ENCODE measurements around the gene SLC35G6. TPM values are rescaled to one million over a fixed set of nuclear protein-coding genes. Genes with fewer than 3 reads are reported as not detected.

SLC35G6 gene
- polyA plus RNA-seq, 1 donor (not counting 4 experiments of a cell fraction or from before 2014, with no cell fraction given) = not detected

DNA sequence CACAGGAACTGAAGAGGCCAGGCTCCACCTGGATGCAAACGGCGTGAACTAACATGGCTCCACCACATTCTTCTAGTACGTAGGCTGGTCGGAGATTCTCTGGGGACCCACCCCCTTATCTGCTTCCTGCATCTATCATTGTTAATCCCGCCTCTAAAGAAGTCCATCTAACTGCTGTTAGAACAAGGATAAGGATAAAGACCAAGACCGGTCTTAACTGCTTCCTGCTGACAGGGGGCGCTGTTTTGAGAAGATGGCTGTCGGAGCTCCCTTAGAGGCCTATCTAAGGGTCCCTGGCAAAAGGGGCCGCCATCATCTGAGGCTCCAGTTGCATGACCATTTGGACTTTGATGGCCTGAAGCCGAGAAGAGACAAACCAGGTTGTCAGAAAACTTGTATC, 41.8 kb downstream of the SLC35G6 start:
- H3K4me3 ChIP-seq (ENCODE audit: control insufficient read depth in 2 of 3, extremely low read depth in 1 of 3, insufficient read depth in 2 of 3, low read depth in 1 of 3, low read length in 3 of 3) = no peak overlapping the region
- H3K9me3 ChIP-seq (ENCODE audit: control insufficient read depth, low read depth, low read length) = no peaks in the 10 kb centered on the region
- H3K27me3 ChIP-seq (ENCODE audit: control insufficient read depth, extremely low read depth, insufficient read depth, low read length) = no peaks in the 10 kb centered on the region
- H3K4me1 ChIP-seq (ENCODE audit: control insufficient read depth, extremely low read depth, insufficient read depth, low read length) = peaks cover 4% of the 10 kb centered on the region
- TF ChIP-seq EZH2 (IDR thresholded peaks at IDR 0.05; ENCODE audit: low read length) = no peak
- TF ChIP-seq, protein P1, sequence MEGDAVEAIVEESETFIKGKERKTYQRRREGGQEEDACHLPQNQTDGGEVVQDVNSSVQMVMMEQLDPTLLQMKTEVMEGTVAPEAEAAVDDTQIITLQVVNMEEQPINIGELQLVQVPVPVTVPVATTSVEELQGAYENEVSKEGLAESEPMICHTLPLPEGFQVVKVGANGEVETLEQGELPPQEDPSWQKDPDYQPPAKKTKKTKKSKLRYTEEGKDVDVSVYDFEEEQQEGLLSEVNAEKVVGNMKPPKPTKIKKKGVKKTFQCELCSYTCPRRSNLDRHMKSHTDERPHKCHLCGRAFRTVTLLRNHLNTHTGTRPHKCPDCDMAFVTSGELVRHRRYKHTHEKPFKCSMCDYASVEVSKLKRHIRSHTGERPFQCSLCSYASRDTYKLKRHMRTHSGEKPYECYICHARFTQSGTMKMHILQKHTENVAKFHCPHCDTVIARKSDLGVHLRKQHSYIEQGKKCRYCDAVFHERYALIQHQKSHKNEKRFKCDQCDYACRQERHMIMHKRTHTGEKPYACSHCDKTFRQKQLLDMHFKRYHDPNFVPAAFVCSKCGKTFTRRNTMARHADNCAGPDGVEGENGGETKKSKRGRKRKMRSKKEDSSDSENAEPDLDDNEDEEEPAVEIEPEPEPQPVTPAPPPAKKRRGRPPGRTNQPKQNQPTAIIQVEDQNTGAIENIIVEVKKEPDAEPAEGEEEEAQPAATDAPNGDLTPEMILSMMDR (optimal IDR thresholded peaks at IDR 0.05 in 1 of 3, IDR thresholded peaks at IDR 0.05 in 1 of 3, conservative IDR thresholded peaks at IDR 0.05 in 1 of 3; ENCODE audit: extremely low read depth in 1 of 3, insufficient read depth in 2 of 3, low read length in 3 of 3) = peak; percentile 27 to 48 (median 38)
- no peak overlapping the region for H3K9ac ChIP-seq (ENCODE audit: control insufficient read depth, extremely low read depth, insufficient read depth, low read length)
- dilution Hi-C loops (cut with MboI; ENCODE audit: extremely low pct_ligation_motif_present, low sequenced_read_pairs) = no loop called here
- H2AFZ ChIP-seq (ENCODE audit: control insufficient read depth, low read length) = no peak overlapping the region
- no peak for DNase-seq (ENCODE audit: low read depth, low spot score)
- H4K20me1 ChIP-seq (ENCODE audit: control insufficient read depth, extremely low read depth, insufficient read depth, low read length) = no peaks in the 10 kb centered on the region
- no peak overlapping the region for H3K27ac ChIP-seq (ENCODE audit: control insufficient read depth, insufficient read depth, low read length)
- H3K9me1 ChIP-seq (ENCODE audit: control insufficient read depth, extremely low read depth, insufficient read depth, low read length) = no peaks in the 10 kb centered on the region
- no peaks in the 10 kb centered on the region for H3K79me2 ChIP-seq (ENCODE audit: control insufficient read depth, insufficient read depth, low read length)
- no peaks in the 10 kb centered on the region for H3K36me3 ChIP-seq (ENCODE audit: control insufficient read depth in 2 of 2, extremely low read depth in 1 of 2, insufficient read depth in 2 of 2, low read length in 2 of 2)
- no peak for FAIRE-seq
- no peak overlapping the region for H3K4me2 ChIP-seq (ENCODE audit: control insufficient read depth, extremely low read depth, insufficient read depth, low read depth, low read length)

DNA sequence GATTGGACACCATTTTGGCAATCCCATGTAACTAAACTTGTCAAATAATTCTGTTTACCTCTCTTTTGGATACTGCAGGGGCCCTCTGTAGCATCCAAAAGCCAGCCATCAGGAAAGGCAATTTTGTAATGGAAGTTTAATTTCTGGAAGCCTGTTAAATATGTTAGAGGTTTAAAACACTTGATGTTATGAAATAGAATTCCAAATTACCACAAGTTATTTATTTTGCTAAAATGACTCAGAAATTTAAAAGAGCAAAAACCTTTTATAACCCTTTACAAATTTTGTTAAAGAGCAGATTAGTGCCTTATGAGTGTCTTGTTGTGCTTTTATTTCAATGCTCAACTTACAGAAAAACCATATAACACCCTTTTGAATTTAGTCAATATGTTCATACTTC, 47.6 kb downstream of the SLC35G6 start:
- DNase-seq (ENCODE audit: low read depth, low spot score) = no peak
- Histone ChIP-seq H3K4me3 (ENCODE audit: control insufficient read depth in 2 of 3, extremely low read depth in 1 of 3, insufficient read depth in 2 of 3, low read depth in 1 of 3, low read length in 3 of 3) (no peak overlapping the region), H3K36me3 (ENCODE audit: control insufficient read depth in 2 of 2, extremely low read depth in 1 of 2, insufficient read depth in 2 of 2, low read length in 2 of 2) (no peaks in the 10 kb centered on the region), H3K9ac (ENCODE audit: control insufficient read depth, extremely low read depth, insufficient read depth, low read length) (no peak overlapping the region), H4K20me1 (ENCODE audit: control insufficient read depth, extremely low read depth, insufficient read depth, low read length) (no peaks in the 10 kb centered on the region), H2AFZ (ENCODE audit: control insufficient read depth, low read length) (no peak overlapping the region), H3K9me3 (ENCODE audit: control insufficient read depth, low read depth, low read length) (peaks cover 3% of the 10 kb centered on the region), H3K9me1 (ENCODE audit: control insufficient read depth, extremely low read depth, insufficient read depth, low read length) (no peaks in the 10 kb centered on the region), H3K79me2 (ENCODE audit: control insufficient read depth, insufficient read depth, low read length) (no peaks in the 10 kb centered on the region), H3K4me2 (ENCODE audit: control insufficient read depth, extremely low read depth, insufficient read depth, low read depth, low read length) (no peak overlapping the region), H3K27me3 (ENCODE audit: control insufficient read depth, extremely low read depth, insufficient read depth, low read length) (no peaks in the 10 kb centered on the region), H3K4me1 (ENCODE audit: control insufficient read depth, extremely low read depth, insufficient read depth, low read length) (no peaks in the 10 kb centered on the region), H3K27ac (ENCODE audit: control insufficient read depth, insufficient read depth, low read length) (no peak overlapping the region)
- no peak for FAIRE-seq
- dilution Hi-C loops (cut with MboI; ENCODE audit: extremely low pct_ligation_motif_present, low sequenced_read_pairs) = no loop called here
- no peak for TF ChIP-seq EZH2 (IDR thresholded peaks at IDR 0.05; ENCODE audit: low read length)
- TF ChIP-seq, protein P1 (optimal IDR thresholded peaks at IDR 0.05 in 1 of 3, IDR thresholded peaks at IDR 0.05 in 1 of 3, conservative IDR thresholded peaks at IDR 0.05 in 1 of 3; ENCODE audit: extremely low read depth in 1 of 3, insufficient read depth in 2 of 3, low read length in 3 of 3) = no peak
